Myocyte (in vitro differentiated cells): ENCODE data around the gene TRIM49B. TPM values are rescaled to one million over a fixed set of nuclear protein-coding genes. Genes with fewer than 3 reads are reported as not detected.
"Not testable (repeated sequence)": the region's sequence is repeated elsewhere in the genome, so short reads cannot be mapped to it uniquely, and the experiment has no call there.

Source experiments
- DNase-seq: peaks from one replicate; pipeline ENCODE4 v3.0.0-alpha.2; 2012; ENCODE audit warnings: low read depth
- polyA plus RNA-seq: library from polyadenylated mRNA; unstranded; fragments of >200 nt; gene quantifications from one replicate; pipeline ENCODE4 v1.2.1, GENCODE V29; 2012; ENCODE audit warnings: missing spikeins
- total RNA-seq: library from RNA; depleted of rRNA; stranded (reverse); fragments of >200 nt; gene quantifications from 2 replicates; pipeline ENCODE4 v1.2.3, GENCODE V29; 2014

The TRIM49B gene
- not detected in 2 replicates for total RNA-seq
- polyA plus RNA-seq = not detected

DNA sequence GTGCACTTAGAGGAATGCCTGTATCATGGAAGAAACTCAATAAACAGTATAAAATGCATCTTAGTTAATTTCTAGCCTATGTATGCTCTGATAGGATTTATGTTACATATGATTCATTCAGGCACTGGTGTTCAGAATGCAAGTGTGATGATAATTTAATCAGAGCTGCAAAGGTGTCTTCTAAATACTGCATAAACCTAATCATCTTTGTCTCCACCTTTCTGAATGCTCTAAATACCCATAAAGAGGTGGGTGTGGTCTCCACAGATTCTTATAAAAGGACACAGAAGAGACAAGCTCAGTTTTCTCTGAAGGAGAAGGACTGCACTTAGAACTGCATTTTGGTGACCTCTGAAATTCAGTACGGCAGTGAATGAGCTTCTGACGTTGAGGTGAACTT, at the start of gene TRIM49B:
TRIM49B (plus strand) TSS at position 301 of the 400 bp plus-strand sequence. CDS start 2,777 bp downstream, outside the sequence.
- DNase-seq = not testable (repeated sequence)

GRCh38 chr11:48983785-48984184, 44.8 kb upstream of the TRIM49B start, which contains the start of gene TRIM51G:
Gene TRIM51G, minus strand, starts transcription at chr11:48983885. Its CDS starts 2,190 bp downstream, at chr11:48981695.
- not testable (repeated sequence) for DNase-seq

DNA sequence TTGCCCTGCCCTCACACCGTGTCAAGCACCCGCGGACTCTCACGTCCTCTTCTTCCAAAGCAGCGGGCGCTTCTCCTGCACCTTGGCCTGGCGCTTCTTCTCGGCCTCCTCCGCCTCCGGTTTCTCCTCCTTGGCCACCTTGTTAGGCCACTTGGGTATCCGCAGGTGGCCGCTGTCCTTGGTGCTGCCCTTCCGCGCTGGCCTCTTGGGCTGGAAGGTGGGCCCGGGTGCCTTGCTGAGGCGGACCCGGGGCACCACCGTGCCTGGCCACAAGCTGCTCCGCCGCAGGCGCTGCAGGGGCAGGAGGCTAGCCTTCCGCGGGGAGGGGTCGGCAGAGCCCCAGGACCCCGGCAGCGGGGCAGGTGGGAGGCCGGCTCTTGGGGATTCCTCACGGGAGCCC, 19.6 kb downstream of the TRIM49B start:
- DNase-seq = not testable (repeated sequence)

DNA sequence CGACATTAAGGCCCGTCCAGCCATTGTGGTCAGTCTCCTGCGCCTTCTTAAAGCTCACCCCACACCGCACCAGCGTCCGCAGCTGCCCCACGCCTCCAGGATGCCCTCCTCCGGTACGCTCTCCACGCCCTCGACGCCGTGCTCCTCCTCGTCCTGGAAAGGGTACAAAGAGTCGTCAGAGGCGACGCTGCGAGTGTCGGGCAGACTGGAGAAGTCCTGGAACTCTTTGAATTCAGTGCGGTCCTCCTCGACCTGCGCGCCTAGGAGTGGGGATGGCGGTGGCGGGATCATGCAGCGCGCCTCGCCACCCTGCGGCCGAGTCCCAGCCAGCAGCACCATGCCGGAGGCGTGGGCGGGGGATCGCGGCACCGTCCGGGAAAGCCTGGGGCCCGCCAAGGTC, 21.2 kb downstream of the TRIM49B start:
- not testable (repeated sequence) for DNase-seq

GRCh38 chr11:49059012-49059411, 30.4 kb downstream of the TRIM49B start, which contains the start of gene TRIM64C:
Gene TRIM64C, minus strand, starts transcription at chr11:49059112. Its CDS starts 0 bp downstream, at chr11:49059112.
- not testable (repeated sequence) for DNase-seq

GRCh38 chr11:49069897-49070296, 41.3 kb downstream of the TRIM49B start:
- DNase-seq = not testable (repeated sequence)

Other genes with a start within 250 kb of the TRIM49B start
- gene TRIM51G, start 44.9 kb upstream of the TRIM49B start, total RNA-seq = not detected in 2 replicates
- not detected in 2 replicates for gene TRIM64C, start 30.3 kb downstream of the TRIM49B start, total RNA-seq
- not detected in 2 replicates for gene FOLH1, start 179.8 kb downstream of the TRIM49B start, total RNA-seq